HepG2 (cell line): ENCODE data around the gene CCDC9B. TPM values are rescaled to one million over a fixed set of nuclear protein-coding genes. Genes with fewer than 3 reads are reported as not detected.
A peak's percentile ranks its signal among the peaks of the same experiment; 100 is the strongest.

ENCODE experiments used
- BORCS8-MEF2B ChIP-seq: sonication (generic); formaldehyde crosslinking; IDR thresholded peaks from 2 replicates; pipeline ENCODE4 v1.8.0; 2022; ENCODE audit warnings: mild to moderate bottlenecking, missing genetic modification reagents
- MAZ ChIP-seq, 2 experiments: sonication (generic) in 1 of 2; formaldehyde crosslinking in 1 of 2; IDR thresholded peaks; 2 replicates each; pipeline versions ENCODE4 v1.5.0 to v1.6.1; 2012 to 2020; ENCODE audit warnings: low read depth in 2 of 2, mild to moderate bottlenecking in 2 of 2, borderline replicate concordance in 1 of 2, improper control_type of control experiment in 1 of 2, low read length in 1 of 2, missing genetic modification reagents in 1 of 2, moderate library complexity in 1 of 2
- MTF1 ChIP-seq: sonication (generic); formaldehyde crosslinking; IDR thresholded peaks from 2 replicates; pipeline ENCODE4 v1.5.0; 2020; ENCODE audit warnings: missing genetic modification reagents
- MXI1 ChIP-seq: IDR thresholded peaks from 3 replicates; pipeline ENCODE4 v1.6.1; 2012; ENCODE audit warnings: low read depth, low read length, inconsistent platforms, borderline replicate concordance
- NRL ChIP-seq: sonication (generic); formaldehyde crosslinking; IDR thresholded peaks from 2 replicates; pipeline ENCODE4 v1.5.0; 2020; ENCODE audit warnings: missing genetic modification reagents, mild to moderate bottlenecking, moderate library complexity, borderline replicate concordance
- SALL1 ChIP-seq: sonication (generic); formaldehyde crosslinking; IDR thresholded peaks from 2 replicates; pipeline ENCODE4 v1.8.0; 2022; ENCODE audit warnings: mild to moderate bottlenecking, missing genetic modification reagents
- U2AF1 ChIP-seq: fragments of 200-400 bp; formaldehyde crosslinking; optimal IDR thresholded peaks from 2 replicates; pipeline ENCODE3; 2017; ENCODE audit warnings: mild to moderate bottlenecking, low read depth, low read length
- UBTF ChIP-seq: sonication (generic); formaldehyde crosslinking; IDR thresholded peaks from 2 replicates; pipeline ENCODE4 v1.4.0; 2020; ENCODE audit warnings: mild to moderate bottlenecking, missing genetic modification reagents
- ZBTB7B ChIP-seq: sonication (generic); formaldehyde crosslinking; IDR thresholded peaks from 2 replicates; pipeline ENCODE4 v1.4.0; 2020; ENCODE audit warnings: missing genetic modification reagents
- ZFP91 ChIP-seq: sonication (generic); formaldehyde crosslinking; IDR thresholded peaks from 2 replicates; pipeline ENCODE4 v1.9.0; 2022; ENCODE audit warnings: missing genetic modification reagents, mild to moderate bottlenecking, borderline replicate concordance
- ZFY ChIP-seq: sonication (generic); formaldehyde crosslinking; IDR thresholded peaks from 2 replicates; pipeline ENCODE4 v1.4.0; 2020; ENCODE audit warnings: missing genetic modification reagents
- ZNF501 ChIP-seq: sonication (generic); formaldehyde crosslinking; IDR thresholded peaks from 2 replicates; pipeline ENCODE4 v1.5.1; 2020; ENCODE audit warnings: mild to moderate bottlenecking, moderate library complexity, missing genetic modification reagents
- ZNF572 ChIP-seq: sonication (generic); formaldehyde crosslinking; IDR thresholded peaks from 2 replicates; pipeline ENCODE4 v1.5.1; 2020; ENCODE audit warnings: mild to moderate bottlenecking, missing genetic modification reagents
- polyA plus RNA-seq, 8 experiments: library from polyadenylated mRNA; depleted of rRNA in 3 of 8; stranded (reverse) in 7 of 8; unstranded in 1 of 8; fragments of >200 nt; fragmentation: Illumina TruSeq in 4 of 8; extraction: Trizol in 4 of 8; gene quantifications; 2 replicates each; pipeline versions ENCODE4 v1.2.1 to v1.2.3, GENCODE V29; 2011 to 2016; ENCODE audit warnings: low read depth in 4 of 8, missing spikeins in 1 of 8, mixed read lengths in 1 of 8; ENCODE audit not compliant: insufficient read depth in 1 of 8
- total RNA-seq, 5 experiments: library from RNA; depleted of rRNA; stranded (reverse); fragments of >200 nt; fragmentation: Illumina TruSeq; extraction: Trizol; gene quantifications; 2 replicates each; pipeline ENCODE4 v1.2.3, GENCODE V29; 2016; ENCODE audit warnings: low read depth in 1 of 5
- TF ChIP-seq, protein P1 (sequence below): sonication (generic); formaldehyde crosslinking; IDR thresholded peaks from 2 replicates; pipeline ENCODE4 v1.4.0; 2020; ENCODE audit warnings: mild to moderate bottlenecking, missing genetic modification reagents
- TF ChIP-seq, protein P2 (sequence below): sonication (generic); formaldehyde crosslinking; IDR thresholded peaks from 2 replicates; pipeline ENCODE4 v1.4.0; 2020; ENCODE audit warnings: mild to moderate bottlenecking, missing genetic modification reagents

Gene CCDC9B
- total and polyA plus RNA-seq, 2 of the 13 experiments (the other 11 are each of a cell fraction or from before 2014, with no cell fraction given): 0.98 to 1.6 TPM

DNA sequence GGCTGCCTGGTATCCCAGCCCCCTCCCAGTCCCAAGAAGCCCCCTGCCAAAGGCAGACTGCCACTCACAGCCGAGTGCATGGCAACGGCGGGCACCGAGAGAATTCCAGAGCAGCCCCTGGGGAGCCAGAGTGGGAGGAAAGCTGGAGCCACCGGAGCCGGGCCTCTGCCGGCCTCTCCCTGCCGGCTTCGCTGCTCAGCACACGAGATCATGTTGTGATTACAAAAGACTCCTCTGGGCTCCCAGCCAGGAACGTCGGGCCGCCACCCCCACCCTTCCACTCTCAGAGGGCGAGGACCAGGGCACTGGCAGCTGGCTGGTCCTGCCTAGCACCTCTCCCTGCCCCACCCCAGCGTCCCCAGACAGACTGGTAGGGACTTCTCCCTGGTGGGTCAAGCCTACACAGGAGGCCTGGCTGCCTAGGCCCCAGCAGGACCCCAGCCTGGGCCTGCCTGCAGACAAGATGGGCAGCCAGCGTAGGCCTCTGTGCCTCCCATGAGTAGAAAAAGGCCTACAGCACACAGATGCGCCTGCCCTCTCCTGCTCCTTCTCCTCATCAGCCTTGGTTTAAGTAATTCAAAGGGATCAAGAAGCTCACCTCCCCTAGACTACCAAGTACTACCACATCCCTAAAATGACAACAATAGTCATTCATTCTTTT lies at the start of gene CCDC9B (continued):
- TF ChIP-seq, protein P1, sequence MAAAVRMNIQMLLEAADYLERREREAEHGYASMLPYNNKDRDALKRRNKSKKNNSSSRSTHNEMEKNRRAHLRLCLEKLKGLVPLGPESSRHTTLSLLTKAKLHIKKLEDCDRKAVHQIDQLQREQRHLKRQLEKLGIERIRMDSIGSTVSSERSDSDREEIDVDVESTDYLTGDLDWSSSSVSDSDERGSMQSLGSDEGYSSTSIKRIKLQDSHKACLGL (CRISPR knock-in tag): peak; percentile 51
- TF ChIP-seq MTF1 (CRISPR knock-in tag) (0 out of 2 replicates have a peak, but pooled peaks have one; percentile 15), BORCS8-MEF2B (CRISPR knock-in tag) (peak; percentile 52; the same call in 1 of the 2 replicates), ZFY (CRISPR knock-in tag) (peak; percentile 58), ZNF501 (CRISPR knock-in tag) (peak; percentile 55; the same call in 1 of the 2 replicates), ZNF572 (CRISPR knock-in tag) (no peak), NRL (peak; percentile 30; the same call in 1 of the 2 replicates), ZBTB7B (CRISPR knock-in tag) (0 out of 2 replicates have a peak, but pooled peaks have one; percentile 40), MXI1 (peak; percentile 42; the same call in 1 of the 3 replicates), U2AF1 (no peak), UBTF (CRISPR knock-in tag) (peak; percentile 75), ZFP91 (CRISPR knock-in tag) (peak; percentile 70; the same call in 1 of the 2 replicates), MAZ (IDR thresholded peaks at IDR 0.05; ENCODE audit: borderline replicate concordance, low read depth, low read length) (peak; percentile 54; the same call in 1 of the 2 replicates), MAZ (CRISPR knock-in tag; IDR thresholded peaks at IDR 0.05; ENCODE audit: low read depth) (no peak), SALL1 (CRISPR knock-in tag) (peak; percentile 44; the same call in 1 of the 2 replicates)
- TF ChIP-seq, protein P2, sequence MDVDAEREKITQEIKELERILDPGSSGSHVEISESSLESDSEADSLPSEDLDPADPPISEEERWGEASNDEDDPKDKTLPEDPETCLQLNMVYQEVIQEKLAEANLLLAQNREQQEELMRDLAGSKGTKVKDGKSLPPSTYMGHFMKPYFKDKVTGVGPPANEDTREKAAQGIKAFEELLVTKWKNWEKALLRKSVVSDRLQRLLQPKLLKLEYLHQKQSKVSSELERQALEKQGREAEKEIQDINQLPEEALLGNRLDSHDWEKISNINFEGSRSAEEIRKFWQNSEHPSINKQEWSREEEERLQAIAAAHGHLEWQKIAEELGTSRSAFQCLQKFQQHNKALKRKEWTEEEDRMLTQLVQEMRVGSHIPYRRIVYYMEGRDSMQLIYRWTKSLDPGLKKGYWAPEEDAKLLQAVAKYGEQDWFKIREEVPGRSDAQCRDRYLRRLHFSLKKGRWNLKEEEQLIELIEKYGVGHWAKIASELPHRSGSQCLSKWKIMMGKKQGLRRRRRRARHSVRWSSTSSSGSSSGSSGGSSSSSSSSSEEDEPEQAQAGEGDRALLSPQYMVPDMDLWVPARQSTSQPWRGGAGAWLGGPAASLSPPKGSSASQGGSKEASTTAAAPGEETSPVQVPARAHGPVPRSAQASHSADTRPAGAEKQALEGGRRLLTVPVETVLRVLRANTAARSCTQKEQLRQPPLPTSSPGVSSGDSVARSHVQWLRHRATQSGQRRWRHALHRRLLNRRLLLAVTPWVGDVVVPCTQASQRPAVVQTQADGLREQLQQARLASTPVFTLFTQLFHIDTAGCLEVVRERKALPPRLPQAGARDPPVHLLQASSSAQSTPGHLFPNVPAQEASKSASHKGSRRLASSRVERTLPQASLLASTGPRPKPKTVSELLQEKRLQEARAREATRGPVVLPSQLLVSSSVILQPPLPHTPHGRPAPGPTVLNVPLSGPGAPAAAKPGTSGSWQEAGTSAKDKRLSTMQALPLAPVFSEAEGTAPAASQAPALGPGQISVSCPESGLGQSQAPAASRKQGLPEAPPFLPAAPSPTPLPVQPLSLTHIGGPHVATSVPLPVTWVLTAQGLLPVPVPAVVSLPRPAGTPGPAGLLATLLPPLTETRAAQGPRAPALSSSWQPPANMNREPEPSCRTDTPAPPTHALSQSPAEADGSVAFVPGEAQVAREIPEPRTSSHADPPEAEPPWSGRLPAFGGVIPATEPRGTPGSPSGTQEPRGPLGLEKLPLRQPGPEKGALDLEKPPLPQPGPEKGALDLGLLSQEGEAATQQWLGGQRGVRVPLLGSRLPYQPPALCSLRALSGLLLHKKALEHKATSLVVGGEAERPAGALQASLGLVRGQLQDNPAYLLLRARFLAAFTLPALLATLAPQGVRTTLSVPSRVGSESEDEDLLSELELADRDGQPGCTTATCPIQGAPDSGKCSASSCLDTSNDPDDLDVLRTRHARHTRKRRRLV (CRISPR knock-in tag): peak; percentile 66; the same call in 1 of the 2 replicates
